Spleen (tissue), 11 donors: Measurements from ENCODE around the gene ZNF880. TPM values are rescaled to one million over a fixed set of nuclear protein-coding genes. Genes with fewer than 3 reads are reported as not detected.
A peak's percentile ranks its signal among the peaks of the same experiment; 100 is the strongest.

Experiments used
- DNase-seq: peaks from one replicate; pipeline ENCODE4 v3.0.0-alpha.2; 2020
- H3K27ac ChIP-seq, 8 donors: fragments of 200-600 bp; sonication (generic) in 7 of 8; 1 replicate in 4 of 8; 2 replicates in 4 of 8; pipeline versions ENCODE4 v1.5.0 to v1.8.0; 2016 to 2021; ENCODE audit warnings: inconsistent platforms in 4 of 8, mild to moderate bottlenecking in 4 of 8, moderate library complexity in 1 of 8
- H3K27me3 ChIP-seq, 7 donors: fragments of 200-600 bp; sonication (generic) in 6 of 7; replicated peaks in 1 of 7; 1 replicate in 4 of 7; 2 replicates in 3 of 7; pipeline versions ENCODE4 v1.5.0 to v1.8.0; 2016 to 2021; ENCODE audit warnings: inconsistent platforms in 3 of 7, mild to moderate bottlenecking in 1 of 7
- H3K36me3 ChIP-seq, 6 donors: fragments of 200-600 bp; sonication (generic) in 5 of 6; 1 replicate in 4 of 6; 2 replicates in 2 of 6; pipeline versions ENCODE4 v1.5.0 to v1.8.0; 2016 to 2021; ENCODE audit warnings: inconsistent platforms in 2 of 6
- H3K4me1 ChIP-seq, 6 donors: fragments of 200-600 bp; sonication (generic) in 5 of 6; 1 replicate in 3 of 6; 2 replicates in 3 of 6; pipeline versions ENCODE4 v1.5.0 to v1.8.0; 2016 to 2021; ENCODE audit warnings: inconsistent platforms in 3 of 6
- H3K4me3 ChIP-seq, 8 donors: fragments of 200-600 bp; sonication (generic) in 7 of 8; 1 replicate in 4 of 8; 2 replicates in 4 of 8; pipeline versions ENCODE4 v1.5.0 to v1.8.0; 2016 to 2021; ENCODE audit warnings: inconsistent platforms in 4 of 8, mild to moderate bottlenecking in 4 of 8, moderate library complexity in 2 of 8
- H3K9me3 ChIP-seq, 8 donors: fragments of 200-600 bp; sonication (generic) in 7 of 8; 1 replicate in 4 of 8; 2 replicates in 4 of 8; pipeline versions ENCODE4 v1.5.0 to v1.8.0; 2016 to 2021; ENCODE audit warnings: inconsistent platforms in 4 of 8
- POLR2A ChIP-seq, 3 donors: fragments of 450-650 bp; IDR thresholded peaks; one replicate each; pipeline ENCODE4 v1.5.1; 2017; ENCODE audit warnings: antibody characterized with exemption in 3 of 3, mild to moderate bottlenecking in 1 of 3
- POLR2AphosphoS5 ChIP-seq, 3 donors: sonication (generic); formaldehyde crosslinking; IDR thresholded peaks; one replicate each; pipeline ENCODE4 v1.5.1; 2017; ENCODE audit warnings: antibody characterized with exemption in 3 of 3
- whole genome bisulfite sequencing, 5 donors: extraction: QIAGEN DNeasy Blood & Tissue Kit in 3 of 5; methylation state at CpG; one replicate each; pipeline versions ENCODE4 v1.1.5 to v1.1.7; 2013 to 2018; 5-methylcytosine and 5-hydroxymethylcytosine counted together
- intact Hi-C: fragments of 100-400 bp; cut with DNase I; formaldehyde crosslinking; loops from one replicate; pipeline ENCODE4 v1.15.0; 2023; ENCODE audit warnings: low total_unique reads
- polyA plus RNA-seq, 3 donors: library from polyadenylated mRNA; stranded (reverse); fragments of 200-250 nt; gene quantifications; one replicate each; pipeline ENCODE4 v1.2.1, GENCODE V29; 2013
- total RNA-seq, 7 donors: library from RNA; depleted of rRNA in 3 of 7; stranded (reverse); fragments of >200 nt in 3 of 7; fragmentation: NEBNext Ultra II Directional in 4 of 7; extraction: Animal tissue kit (Norgen Biotek cat#: 25700) in 4 of 7; gene quantifications; one replicate each; pipeline versions ENCODE4 v1.1.0 to v1.2.1, GENCODE V29; 2016 to 2021
- TF ChIP-seq, protein P1 (sequence below), 11 experiments: fragments of 200-600 bp in 7 of 11; fragments of 450-650 bp in 4 of 11; sonication (generic) in 4 of 11; IDR thresholded peaks in 8 of 11; conservative IDR thresholded peaks in 3 of 11; 1 replicate in 7 of 11; 2 replicates in 4 of 11; pipeline versions ENCODE4 v1.4.0 to v1.8.0; 2016 to 2021; ENCODE audit warnings: antibody characterized with exemption in 11 of 11, inconsistent platforms in 4 of 11, mild to moderate bottlenecking in 1 of 11
- donor health status: healthy with polysubstance abuse.
- donor health status: DM: no; HTN: no; CAD: no; lungs with moderate emphysema.
- donor health status: DM: no; HTN: no; CAD: no.
- donor health status: Bipolar disorder and iron deficiency.
- donor health status: healthy.
- donor health status: DM: no; HTN: no; CAD: no.
- donor health status: DM: yes; HTN: yes; CAD: no.

ZNF880 gene
- total and polyA plus RNA-seq, 10 donors: 14.8 to 31.7 (median 21.1) TPM

DNA sequence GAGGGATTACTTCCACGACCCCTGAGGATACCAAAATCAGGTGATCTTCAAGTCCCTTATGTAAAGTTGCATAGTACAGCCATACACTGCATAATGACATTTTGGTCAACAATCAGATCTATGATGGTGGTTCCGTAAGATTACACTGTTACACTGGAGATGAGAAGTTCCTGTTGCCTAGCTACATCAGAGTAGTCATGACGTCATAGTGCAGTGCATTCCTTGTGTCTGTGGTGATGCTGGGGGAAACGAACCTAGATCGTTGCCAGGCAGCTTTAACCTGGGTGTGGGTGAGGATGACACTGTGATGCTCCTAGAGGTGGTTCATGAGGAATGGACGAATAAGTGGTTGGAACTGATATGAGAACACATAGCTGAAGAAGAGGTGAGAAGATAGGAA, 24.6 kb upstream of the ZNF880 start:
- Histone ChIP-seq H3K36me3 (peaks cover 0 to 28% (median 15%) of the 10 kb centered on the region in 6 donors), H3K4me3 (no peak overlapping the region), H3K27me3 (no peaks in the 10 kb centered on the region), H3K9me3 (peaks cover 0 to 97% (median 37%) of the 10 kb centered on the region in 8 donors), H3K27ac (no peak overlapping the region), H3K4me1 (peaks cover 0 to 5% (median 0%) of the 10 kb centered on the region in 6 donors)
- WGBS, 5 donors: 88 to 93% (median 89%) methylated on average over 6 of the region's 6 CpGs
- no peak for DNase-seq
- TF ChIP-seq POLR2A (IDR thresholded peaks at IDR 0.05): no peak
- no peak for TF ChIP-seq POLR2AphosphoS5 (IDR thresholded peaks at IDR 0.05)
- TF ChIP-seq, protein P1, sequence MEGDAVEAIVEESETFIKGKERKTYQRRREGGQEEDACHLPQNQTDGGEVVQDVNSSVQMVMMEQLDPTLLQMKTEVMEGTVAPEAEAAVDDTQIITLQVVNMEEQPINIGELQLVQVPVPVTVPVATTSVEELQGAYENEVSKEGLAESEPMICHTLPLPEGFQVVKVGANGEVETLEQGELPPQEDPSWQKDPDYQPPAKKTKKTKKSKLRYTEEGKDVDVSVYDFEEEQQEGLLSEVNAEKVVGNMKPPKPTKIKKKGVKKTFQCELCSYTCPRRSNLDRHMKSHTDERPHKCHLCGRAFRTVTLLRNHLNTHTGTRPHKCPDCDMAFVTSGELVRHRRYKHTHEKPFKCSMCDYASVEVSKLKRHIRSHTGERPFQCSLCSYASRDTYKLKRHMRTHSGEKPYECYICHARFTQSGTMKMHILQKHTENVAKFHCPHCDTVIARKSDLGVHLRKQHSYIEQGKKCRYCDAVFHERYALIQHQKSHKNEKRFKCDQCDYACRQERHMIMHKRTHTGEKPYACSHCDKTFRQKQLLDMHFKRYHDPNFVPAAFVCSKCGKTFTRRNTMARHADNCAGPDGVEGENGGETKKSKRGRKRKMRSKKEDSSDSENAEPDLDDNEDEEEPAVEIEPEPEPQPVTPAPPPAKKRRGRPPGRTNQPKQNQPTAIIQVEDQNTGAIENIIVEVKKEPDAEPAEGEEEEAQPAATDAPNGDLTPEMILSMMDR (IDR thresholded peaks at IDR 0.05 in 8 of 11, conservative IDR thresholded peaks at IDR 0.05 in 3 of 11): no peak
- intact Hi-C loops: no loop called here

DNA sequence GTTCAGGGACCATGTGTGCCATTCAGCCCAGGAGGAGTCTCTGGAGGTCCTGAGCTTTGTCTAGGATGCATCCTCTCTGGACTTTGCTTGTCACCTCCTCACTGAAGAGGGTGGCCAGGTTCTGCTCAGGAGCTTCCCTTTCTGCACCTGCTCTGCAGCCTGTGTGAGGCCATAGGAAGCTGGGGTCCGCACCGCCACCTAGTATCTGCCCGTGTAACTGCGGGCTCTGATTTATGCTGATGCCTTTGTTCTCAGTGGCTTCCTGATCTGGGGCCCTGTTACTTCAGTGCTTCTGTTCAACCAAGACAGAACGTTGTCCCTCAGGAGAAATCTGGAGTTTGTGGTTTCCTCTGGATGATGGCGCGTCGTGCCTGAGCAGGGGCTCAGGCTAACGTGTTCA, 18.2 kb upstream of the ZNF880 start:
- H3K36me3 ChIP-seq: peaks cover 0 to 87% (median 47%) of the 10 kb centered on the region in 6 donors
- H3K9me3 ChIP-seq: peaks cover 0 to 100% (median 68%) of the 10 kb centered on the region in 8 donors
- no peak overlapping the region for H3K4me3 ChIP-seq
- no peak for TF ChIP-seq POLR2A (IDR thresholded peaks at IDR 0.05)
- TF ChIP-seq, protein P1 (IDR thresholded peaks at IDR 0.05 in 8 of 11, conservative IDR thresholded peaks at IDR 0.05 in 3 of 11): no peak
- TF ChIP-seq POLR2AphosphoS5 (IDR thresholded peaks at IDR 0.05): no peak
- WGBS, 5 donors: 76 to 84% (median 77%) methylated on average over 5 to 9 of the region's 9 CpGs
- intact Hi-C loops: no loop called here
- H3K4me1 ChIP-seq: no peaks in the 10 kb centered on the region
- no peak for DNase-seq
- no peaks in the 10 kb centered on the region for H3K27me3 ChIP-seq
- no peak overlapping the region for H3K27ac ChIP-seq

DNA sequence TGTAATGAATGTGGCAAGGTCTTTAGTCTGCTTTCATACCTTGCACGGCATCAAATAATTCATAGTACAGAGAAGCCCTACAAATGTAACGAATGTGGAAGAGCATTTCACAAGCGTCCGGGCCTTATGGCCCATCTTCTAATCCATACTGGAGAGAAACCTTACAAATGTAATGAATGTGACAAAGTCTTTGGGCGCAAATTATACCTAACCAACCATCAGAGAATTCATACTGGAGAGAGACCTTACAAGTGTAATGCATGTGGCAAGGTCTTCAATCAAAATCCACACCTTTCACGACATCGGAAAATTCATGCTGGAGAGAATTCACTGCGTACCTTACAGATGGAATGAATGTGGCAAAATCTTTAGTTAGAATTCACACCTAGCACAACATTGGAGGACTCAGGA, 3.3 kb upstream of the ZNF880 start:
- no peak for DNase-seq
- Histone ChIP-seq H3K4me1 (peaks cover 0 to 17% (median 11%) of the 10 kb centered on the region in 6 donors), H3K27ac (no peak overlapping the region), H3K27me3 (no peaks in the 10 kb centered on the region), H3K9me3 (peaks cover 14 to 97% (median 94%) of the 10 kb centered on the region in 8 donors), H3K4me3 (no peak overlapping the region), H3K36me3 (peaks cover 0 to 64% (median 35%) of the 10 kb centered on the region in 6 donors)
- TF ChIP-seq POLR2A (IDR thresholded peaks at IDR 0.05): no peak
- no peak for TF ChIP-seq POLR2AphosphoS5 (IDR thresholded peaks at IDR 0.05)
- TF ChIP-seq, protein P1 (IDR thresholded peaks at IDR 0.05 in 8 of 11, conservative IDR thresholded peaks at IDR 0.05 in 3 of 11): no peak
- WGBS, 5 donors: 96 to 98% (median 97%) methylated on average over 8 of the region's 8 CpGs
- intact Hi-C loops: no loop called here

DNA sequence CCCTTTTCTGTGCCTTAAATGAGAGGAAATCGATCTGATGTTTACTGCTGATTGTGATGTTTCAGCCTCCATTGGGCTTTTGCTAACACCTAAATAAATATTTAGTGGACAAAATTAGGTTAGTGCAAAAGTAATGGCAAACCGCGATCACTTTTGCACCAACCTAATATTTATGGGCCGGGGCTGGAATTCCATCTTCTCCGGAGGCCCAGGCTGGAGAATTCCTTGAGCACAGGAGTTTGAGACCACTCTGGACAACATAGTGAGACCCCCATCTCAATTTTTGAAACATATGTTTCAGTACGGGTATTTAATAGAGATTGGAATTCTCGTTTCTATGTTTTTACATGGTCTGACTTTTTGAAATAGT, 603 bp downstream of the ZNF880 start:
- H3K4me1 ChIP-seq: peaks cover 0 to 17% (median 11%) of the 10 kb centered on the region in 6 donors
- H3K4me3 ChIP-seq: peak overlapping the region; percentile 51 to 80 (median 60)
- DNase-seq: no peak
- H3K9me3 ChIP-seq: peaks cover 10 to 97% (median 94%) of the 10 kb centered on the region in 8 donors
- intact Hi-C loops: no loop called here
- TF ChIP-seq, protein P1 (IDR thresholded peaks at IDR 0.05 in 8 of 11, conservative IDR thresholded peaks at IDR 0.05 in 3 of 11): no peak
- no peak for TF ChIP-seq POLR2AphosphoS5 (IDR thresholded peaks at IDR 0.05)
- no peak for TF ChIP-seq POLR2A (IDR thresholded peaks at IDR 0.05)
- peak overlapping the region; percentile 90 to 95 (median 94) for H3K27ac ChIP-seq
- H3K36me3 ChIP-seq: peaks cover 0 to 62% (median 36%) of the 10 kb centered on the region in 6 donors
- WGBS, 5 donors: 42 to 56% (median 45%) methylated on average over 7 of the region's 7 CpGs
- no peaks in the 10 kb centered on the region for H3K27me3 ChIP-seq
